HEK293T (cell line): Measurements from ENCODE around the gene PLXNB1.

Experiments
- CTCF ChIA-PET: fragments of 350-600 bp; formaldehyde crosslinking; extraction: SDS; loops from one replicate; lab custom pipeline; 2021; ENCODE audit warnings: antibody characterized with exemption, inconsistent platforms; lab: Yijun Ruan, JAX
- POLR2A ChIA-PET: fragments of 350-600 bp; formaldehyde crosslinking; extraction: SDS; loops from one replicate; lab custom pipeline; 2020; ENCODE audit warnings: antibody characterized with exemption, inconsistent platforms; lab: Yijun Ruan, JAX
- DNase-seq: peaks from one replicate; pipeline ENCODE4 v3.0.0; 2012; ENCODE audit warnings: mixed read lengths; ENCODE audit errors: extremely low spot score
- ARNT ChIP-seq: fragments of 450-650 bp; IDR thresholded peaks from 2 replicates; pipeline ENCODE4 v1.6.1; 2017; ENCODE audit warnings: mild to moderate bottlenecking
- BHLHE40 ChIP-seq: fragments of 450-650 bp; IDR thresholded peaks from 2 replicates; pipeline ENCODE4 v1.6.1; 2016; ENCODE audit warnings: mild to moderate bottlenecking, moderate library complexity, borderline replicate concordance
- CTBP1 ChIP-seq: fragments of 450-650 bp; IDR thresholded peaks from 2 replicates; pipeline ENCODE4 v1.6.1; 2016; ENCODE audit warnings: borderline replicate concordance
- ELF4 ChIP-seq: fragments of 450-650 bp; IDR thresholded peaks from 2 replicates; pipeline ENCODE4 v1.6.1; 2017; ENCODE audit warnings: antibody characterized with exemption
- FOXA1 ChIP-seq: fragments of 450-650 bp; IDR thresholded peaks from 2 replicates; pipeline ENCODE4 v1.6.1; 2016; ENCODE audit warnings: mild to moderate bottlenecking
- FOXK2 ChIP-seq: fragments of 450-650 bp; IDR thresholded peaks from 2 replicates; pipeline ENCODE4 v1.6.1; 2016; ENCODE audit warnings: mild to moderate bottlenecking
- FOXM1 ChIP-seq: fragments of 450-650 bp; IDR thresholded peaks from 2 replicates; pipeline ENCODE4 v1.6.1; 2017; ENCODE audit warnings: mild to moderate bottlenecking, borderline replicate concordance
- HDGF ChIP-seq: fragments of 450-650 bp; IDR thresholded peaks from 2 replicates; pipeline ENCODE4 v1.6.1; 2017; ENCODE audit warnings: antibody characterized with exemption, borderline replicate concordance
- L3MBTL2 ChIP-seq: fragments of 450-650 bp; conservative IDR thresholded peaks from 2 replicates; pipeline ENCODE4 v1.6.1; 2016; ENCODE audit warnings: mild to moderate bottlenecking
- LEF1 ChIP-seq: fragments of 450-650 bp; IDR thresholded peaks from 2 replicates; pipeline ENCODE4 v1.6.1; 2017; ENCODE audit warnings: mild to moderate bottlenecking, borderline replicate concordance
- PKNOX1 ChIP-seq: fragments of 450-650 bp; IDR thresholded peaks from 2 replicates; pipeline ENCODE4 v1.6.1; 2016
- SP1 ChIP-seq: fragments of 450-650 bp; IDR thresholded peaks from 2 replicates; pipeline ENCODE4 v1.6.1; 2017
- SUZ12 ChIP-seq: fragments of 450-650 bp; IDR thresholded peaks from 2 replicates; pipeline ENCODE4 v1.6.1; 2016; ENCODE audit warnings: mild to moderate bottlenecking
- TARDBP ChIP-seq: fragments of 450-650 bp; IDR thresholded peaks from 2 replicates; pipeline ENCODE4 v1.6.1; 2016
- ZNF384 ChIP-seq: fragments of 450-650 bp; IDR thresholded peaks from 2 replicates; pipeline ENCODE4 v1.6.1; 2016

Gene PLXNB1

GRCh38 chr3:48415251-48415953 is 14.5 kb downstream of the PLXNB1 start:
- ChIA-PET POLR2A (no interaction called here), CTCF (interaction anchor here (2.8 kb wide), 1 partner anchor 21 kb away, joined by 15 read pairs; no protein-coding TSS in a partner anchor)
- DNase-seq, result no peak
- no peak for TF ChIP-seq CTBP1
- TF ChIP-seq SP1, result no peak
- no peak for TF ChIP-seq FOXA1
- TF ChIP-seq BHLHE40, result no peak
- no peak for TF ChIP-seq FOXK2
- TF ChIP-seq ARNT, result no peak
- TF ChIP-seq SUZ12, result no peak

GRCh38 chr3:48414376-48415250 is 15.3 kb downstream of the PLXNB1 start:
- ChIA-PET CTCF (interaction anchor here (2.8 kb wide), 1 partner anchor 21 kb away, joined by 15 read pairs; no protein-coding TSS in a partner anchor), POLR2A (no interaction called here)
- TF ChIP-seq L3MBTL2, result no peak
- TF ChIP-seq ZNF384, result no peak
- no peak for TF ChIP-seq BHLHE40
- TF ChIP-seq LEF1, result no peak
- TF ChIP-seq PKNOX1, result no peak
- no peak for TF ChIP-seq ELF4
- no peak for DNase-seq

GRCh38 chr3:48413611-48414010 is 16.3 kb downstream of the PLXNB1 start:
- TF ChIP-seq FOXM1 (no peak), ARNT (no peak)
- ChIA-PET POLR2A (no interaction called here), CTCF (interaction anchor here (3.3 kb wide), 1 partner anchor 23 kb away, joined by 28 read pairs; no protein-coding TSS in a partner anchor)
- no peak for DNase-seq

- DNase-seq, result no peak
Measured at GRCh38 chr3:48413086-48413485, 16.8 kb downstream of the PLXNB1 start.

GRCh38 chr3:48412375-48413001 is 17.4 kb downstream of the PLXNB1 start:
- TF ChIP-seq HDGF, result no peak
- TF ChIP-seq TARDBP, result no peak
- no peak for TF ChIP-seq ARNT
- no peak for TF ChIP-seq FOXM1
- TF ChIP-seq PKNOX1, result no peak
- no peak for TF ChIP-seq SUZ12
- TF ChIP-seq BHLHE40, result no peak
- TF ChIP-seq L3MBTL2, result no peak
- no peak for TF ChIP-seq FOXA1
- no peak for TF ChIP-seq SP1
- TF ChIP-seq ELF4, result no peak
- TF ChIP-seq ZNF384, result no peak
- DNase-seq, result no peak
- CTCF ChIA-PET, result interaction anchor here (0.7 to 3.3 kb wide), 3 partner anchors 12 to 210 kb away, joined by 3 to 28 read pairs (median 3); no protein-coding TSS in a partner anchor
- POLR2A ChIA-PET, result interaction anchor here (0.9 to 1.6 kb wide), 2 partner anchors 16 to 27 kb away, joined by 4 to 8 read pairs; partner anchors contain the start of genes CCDC51 and TMA7

More at GRCh38 chr3:48413086-48413485, 16.8 kb downstream of the PLXNB1 start:
- no peak for TF ChIP-seq SP1
- TF ChIP-seq CTBP1, result no peak
- no peak for TF ChIP-seq SUZ12
- TF ChIP-seq TARDBP, result no peak
- no peak for TF ChIP-seq HDGF
- CTCF ChIA-PET, result interaction anchor here (3.3 kb wide), 1 partner anchor 23 kb away, joined by 28 read pairs; no protein-coding TSS in a partner anchor
- POLR2A ChIA-PET, result interaction anchor here (0.9 to 1.6 kb wide), 2 partner anchors 16 to 26 kb away, joined by 4 to 8 read pairs; partner anchors contain the start of genes CCDC51 and TMA7

- CTCF ChIA-PET, result interaction anchor here (0.7 to 3.3 kb wide), 3 partner anchors 11 to 210 kb away, joined by 3 to 28 read pairs (median 3); no protein-coding TSS in a partner anchor
- TF ChIP-seq SUZ12 (no peak), ELF4 (no peak), CTBP1 (no peak), LEF1 (no peak), FOXM1 (no peak), HDGF (no peak)
- POLR2A ChIA-PET, result interaction anchor here (1.6 kb wide), 1 partner anchor 17 kb away, joined by 8 read pairs; no protein-coding TSS in a partner anchor
- DNase-seq, result no peak
Measured at GRCh38 chr3:48411606-48412374, 18.1 kb downstream of the PLXNB1 start.
